TTC549 (cell line): ENCODE results near the gene WDR74.
"Not testable (repeated sequence)": the region's sequence is repeated elsewhere in the genome, so short reads cannot be mapped to it uniquely, and the experiment has no call there.

ENCODE experiments used
- FAIRE-seq: peaks from 2 replicates; lab custom pipeline; 2012; peaks lifted over from hg19 to GRCh38; lab: Jason Lieb, UNC

Gene WDR74

DNA sequence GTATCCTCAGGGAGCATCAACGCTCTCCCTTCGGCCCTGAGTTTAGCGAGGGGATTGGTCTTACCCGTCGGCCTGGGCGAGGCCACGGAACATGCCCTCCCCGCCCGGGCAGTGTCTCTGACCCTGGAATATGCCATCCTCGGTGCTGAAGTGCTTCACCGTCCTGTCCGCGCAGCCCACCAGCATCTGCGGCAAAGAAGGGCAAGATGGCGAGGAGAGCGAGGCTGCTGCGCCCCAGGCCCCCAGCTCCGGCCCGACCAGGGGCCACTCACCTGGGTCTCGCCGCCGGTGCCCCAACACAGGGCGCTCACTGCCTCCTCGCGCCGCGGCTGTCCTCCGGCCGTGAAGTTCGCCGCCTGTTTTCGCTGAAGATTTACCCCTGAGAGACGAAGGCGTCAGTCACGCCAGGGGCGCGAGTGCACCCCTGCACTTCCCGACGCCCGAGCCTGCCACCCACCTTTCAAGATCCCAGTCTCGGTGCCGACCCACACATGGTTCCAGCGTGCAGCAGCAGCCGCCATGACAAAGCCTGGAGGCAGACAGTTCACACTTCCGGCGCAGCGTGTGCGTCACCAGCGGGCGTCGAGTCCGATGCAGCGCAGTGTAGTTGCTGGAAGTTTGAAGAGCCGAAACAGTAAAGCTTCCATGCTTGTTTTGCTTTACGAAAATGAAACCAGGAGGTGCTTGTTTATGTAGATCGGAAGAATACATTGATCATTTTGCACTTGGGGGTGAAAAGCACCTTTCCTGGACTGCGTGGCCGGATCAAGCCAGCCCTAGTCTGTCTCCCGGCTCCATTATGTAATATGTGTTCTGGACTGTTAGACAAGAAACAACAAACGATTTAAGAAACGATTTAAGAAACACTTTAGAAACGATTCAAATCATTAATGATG, at the start of gene WDR74:
Gene WDR74, minus strand, starts transcription at position 541 of the 896 bp plus-strand sequence. Its CDS starts 20 bp downstream, at position 521.
- no peak for FAIRE-seq

DNA sequence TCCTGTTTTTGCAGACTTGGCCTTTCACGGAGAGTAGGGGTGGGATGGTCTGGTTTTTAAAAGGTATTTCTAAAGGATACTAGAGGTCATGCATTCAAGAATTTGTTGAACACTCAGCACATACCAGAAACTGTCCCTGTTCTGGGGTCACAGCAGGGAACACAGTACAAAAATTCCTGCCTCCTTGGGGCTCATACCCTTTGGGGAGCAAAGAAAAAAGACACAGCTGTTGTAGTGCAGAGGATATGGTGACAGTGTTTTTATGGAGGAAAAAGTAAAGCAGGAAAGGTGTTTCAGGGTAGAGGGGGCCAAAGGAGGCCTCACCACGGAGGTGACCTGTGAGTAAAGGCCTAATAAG, 49.7 kb upstream of the WDR74 start:
- FAIRE-seq, result no peak

GRCh38 chr11:62888406-62888805, 49.0 kb upstream of the WDR74 start:
- FAIRE-seq, result no peak

- FAIRE-seq, result no peak
These were observed 45.9 kb upstream of the WDR74 start for GRCh38 chr11:62885137-62885750.

DNA sequence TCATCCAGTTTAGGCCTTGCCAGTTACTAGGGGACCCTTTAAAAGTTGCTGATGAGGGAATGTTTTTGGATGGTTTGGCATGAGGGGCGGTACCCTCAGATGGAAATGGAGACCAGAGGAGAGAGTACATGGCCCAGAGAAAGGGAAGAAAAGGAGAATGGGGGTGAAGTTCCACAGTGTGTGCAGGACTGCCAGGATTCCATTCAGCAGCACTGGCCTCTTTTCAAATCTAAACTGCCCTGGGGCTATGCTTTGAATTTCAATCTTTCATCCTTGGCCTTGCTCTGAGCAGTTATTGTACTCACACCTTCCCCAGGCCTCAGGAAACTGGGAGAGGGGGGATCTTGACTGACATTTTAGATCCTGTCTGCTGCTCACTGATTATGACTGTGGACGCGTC, 44.3 kb upstream of the WDR74 start:
- FAIRE-seq, result no peak

GRCh38 chr11:62882788-62883501, 43.6 kb upstream of the WDR74 start:
- FAIRE-seq, result no peak

DNA sequence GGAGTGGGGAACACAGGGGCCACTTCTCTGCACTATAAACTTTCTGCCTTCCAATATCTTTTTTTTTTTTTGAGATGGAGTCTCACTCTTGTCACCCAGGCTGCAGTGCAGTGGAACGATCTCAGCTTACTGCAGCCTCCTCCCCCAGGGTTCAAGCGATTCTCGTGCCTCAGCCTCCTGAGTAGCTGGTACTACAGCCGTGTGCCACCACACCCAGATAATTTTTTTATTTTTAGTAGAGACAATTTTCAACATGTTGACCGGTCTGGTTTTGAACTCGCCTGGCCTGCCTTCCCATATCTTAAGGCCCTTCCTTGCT, 43.0 kb upstream of the WDR74 start:
- FAIRE-seq, result no peak

GRCh38 chr11:62881579-62882430, 42.4 kb upstream of the WDR74 start:
- FAIRE-seq, result no peak

DNA sequence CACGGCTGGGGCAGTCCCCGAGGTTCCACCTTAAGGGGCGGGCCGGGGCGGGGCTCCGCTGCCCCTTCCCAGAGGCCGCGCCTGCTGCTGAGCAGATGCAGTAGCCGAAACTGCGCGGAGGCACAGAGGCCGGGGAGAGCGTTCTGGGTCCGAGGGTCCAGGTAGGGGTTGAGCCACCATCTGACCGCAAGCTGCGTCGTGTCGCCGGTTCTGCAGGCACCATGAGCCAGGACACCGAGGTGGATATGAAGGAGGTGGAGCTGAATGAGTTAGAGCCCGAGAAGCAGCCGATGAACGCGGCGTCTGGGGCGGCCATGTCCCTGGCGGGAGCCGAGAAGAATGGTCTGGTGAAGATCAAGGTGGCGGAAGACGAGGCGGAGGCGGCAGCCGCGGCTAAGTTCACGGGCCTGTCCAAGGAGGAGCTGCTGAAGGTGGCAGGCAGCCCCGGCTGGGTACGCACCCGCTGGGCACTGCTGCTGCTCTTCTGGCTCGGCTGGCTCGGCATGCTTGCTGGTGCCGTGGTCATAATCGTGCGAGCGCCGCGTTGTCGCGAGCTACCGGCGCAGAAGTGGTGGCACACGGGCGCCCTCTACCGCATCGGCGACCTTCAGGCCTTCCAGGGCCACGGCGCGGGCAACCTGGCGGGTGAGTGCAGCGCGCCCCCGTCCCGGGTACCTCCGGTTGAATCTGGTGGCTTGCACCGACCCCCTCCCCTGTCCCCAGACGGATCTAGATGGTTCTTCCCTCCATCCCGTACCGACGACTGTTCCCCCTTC, 41.6 kb upstream of the WDR74 start, which contains the start of gene SLC3A2:
Gene SLC3A2, plus strand, starts transcription at position 94 of the 776 bp plus-strand sequence. Its CDS starts 128 bp downstream, at position 222.
- no peak for FAIRE-seq

GRCh38 chr11:62880231-62880802, 40.9 kb upstream of the WDR74 start:
- FAIRE-seq, result no peak

DNA sequence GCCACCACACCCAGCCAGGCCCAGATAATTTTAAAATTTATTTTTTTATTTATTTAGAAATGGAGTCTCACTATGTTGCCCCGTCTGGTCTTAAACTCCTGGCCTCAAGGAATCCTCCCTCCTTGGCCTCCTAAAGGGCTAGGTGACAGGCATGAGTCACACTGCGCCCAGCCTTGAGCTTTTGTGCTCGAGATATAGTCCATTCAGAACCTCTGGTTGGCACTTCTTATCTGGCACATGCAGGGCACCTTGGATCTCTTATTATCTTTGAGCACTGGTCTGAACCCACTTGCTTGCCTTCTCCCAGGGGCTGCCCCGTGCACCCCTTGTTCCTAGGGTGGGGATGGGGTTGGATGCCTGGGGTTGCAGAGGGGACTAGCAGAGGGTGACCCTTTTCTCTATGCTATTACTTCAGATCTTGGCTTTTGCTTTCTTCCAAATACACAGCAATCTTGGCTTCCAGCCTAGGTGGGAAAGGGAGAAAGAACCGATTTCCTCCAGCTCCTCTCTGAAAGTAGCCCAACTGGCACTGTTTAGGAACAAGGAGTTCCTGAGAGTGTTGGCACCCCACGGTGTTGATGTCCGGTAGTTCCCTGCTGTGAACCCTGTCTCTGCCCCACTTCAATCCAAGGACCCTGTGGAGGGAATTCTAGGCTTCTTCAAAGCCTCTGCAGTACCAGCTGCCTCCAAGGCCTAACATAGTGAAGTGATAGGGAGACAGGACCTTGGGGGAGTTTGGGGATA, 40.0 kb upstream of the WDR74 start:
- FAIRE-seq, result no peak

DNA sequence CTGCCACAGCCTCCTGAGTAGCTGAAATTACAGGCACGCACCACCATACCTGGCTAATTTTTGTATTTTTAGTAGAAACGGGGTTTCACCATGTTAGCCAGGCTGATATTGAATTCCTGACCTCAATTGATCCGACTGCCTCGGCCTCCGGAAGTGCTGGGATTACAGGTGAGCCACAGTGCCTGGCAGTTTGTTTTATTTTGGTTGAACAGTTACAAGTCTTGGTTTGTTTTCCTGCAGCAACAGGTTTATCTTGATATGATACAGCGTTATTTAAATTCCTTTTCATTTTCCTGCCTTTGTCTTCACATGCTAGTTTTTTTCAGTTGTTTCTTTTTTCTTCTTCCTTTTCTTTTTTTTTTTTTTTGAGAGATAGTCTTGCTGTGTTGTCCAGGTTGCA, 37.3 kb upstream of the WDR74 start:
- FAIRE-seq, result no peak

- no peak for FAIRE-seq
These were observed 36.5 kb upstream of the WDR74 start for GRCh38 chr11:62875698-62876478.

- FAIRE-seq, result no peak
These were observed 35.5 kb upstream of the WDR74 start for GRCh38 chr11:62874851-62875250.

DNA sequence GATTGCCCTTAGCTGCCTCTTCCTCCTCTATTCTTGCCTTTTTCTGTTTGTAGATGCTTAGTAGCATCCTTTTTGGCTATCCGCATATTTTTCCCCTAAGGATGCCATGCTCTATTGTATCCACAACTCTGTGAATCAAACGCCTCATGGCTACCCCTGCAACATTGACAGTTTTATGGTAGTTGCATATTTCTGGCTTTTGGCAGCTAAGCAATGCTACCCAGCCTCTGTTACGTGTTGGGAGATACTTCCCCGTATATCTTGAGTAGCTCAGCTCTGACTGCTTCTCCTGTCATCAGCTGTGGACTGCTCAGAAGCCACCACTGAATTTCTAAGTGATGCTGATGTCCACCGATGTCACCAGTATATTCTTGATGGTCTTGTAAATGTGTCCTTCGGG, 26.2 kb upstream of the WDR74 start:
- no peak for FAIRE-seq

DNA sequence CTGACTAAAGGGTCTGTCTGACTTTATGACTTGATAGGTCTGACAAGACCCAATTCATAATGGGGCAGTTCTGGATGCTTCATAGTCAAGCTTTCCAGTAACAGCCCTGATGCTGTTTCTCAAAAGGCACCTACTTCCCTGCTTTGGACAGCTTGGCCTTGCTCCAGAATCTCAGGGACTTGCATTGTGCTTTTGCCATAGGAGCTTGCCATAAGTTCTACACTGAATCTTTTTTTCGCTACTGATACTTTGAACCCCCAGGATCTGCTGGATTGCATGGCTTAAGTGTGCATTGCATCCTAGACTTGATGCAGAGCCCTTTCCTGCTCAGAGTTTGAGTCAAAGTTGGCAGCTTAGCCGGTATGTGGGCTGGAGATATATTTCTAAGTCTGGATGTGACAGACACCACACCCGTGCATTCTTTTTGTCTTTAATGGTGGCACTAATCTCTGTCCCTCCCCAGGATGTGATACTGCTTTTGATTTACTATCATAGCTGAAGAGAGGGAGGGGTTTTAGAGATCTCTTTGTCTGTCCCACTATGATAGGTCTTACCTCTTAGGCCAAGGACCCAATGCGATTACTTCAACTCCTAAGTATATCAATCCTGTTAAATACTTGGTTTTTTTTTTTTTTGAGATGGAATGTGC, 24.4 kb upstream of the WDR74 start:
- no peak for FAIRE-seq

DNA sequence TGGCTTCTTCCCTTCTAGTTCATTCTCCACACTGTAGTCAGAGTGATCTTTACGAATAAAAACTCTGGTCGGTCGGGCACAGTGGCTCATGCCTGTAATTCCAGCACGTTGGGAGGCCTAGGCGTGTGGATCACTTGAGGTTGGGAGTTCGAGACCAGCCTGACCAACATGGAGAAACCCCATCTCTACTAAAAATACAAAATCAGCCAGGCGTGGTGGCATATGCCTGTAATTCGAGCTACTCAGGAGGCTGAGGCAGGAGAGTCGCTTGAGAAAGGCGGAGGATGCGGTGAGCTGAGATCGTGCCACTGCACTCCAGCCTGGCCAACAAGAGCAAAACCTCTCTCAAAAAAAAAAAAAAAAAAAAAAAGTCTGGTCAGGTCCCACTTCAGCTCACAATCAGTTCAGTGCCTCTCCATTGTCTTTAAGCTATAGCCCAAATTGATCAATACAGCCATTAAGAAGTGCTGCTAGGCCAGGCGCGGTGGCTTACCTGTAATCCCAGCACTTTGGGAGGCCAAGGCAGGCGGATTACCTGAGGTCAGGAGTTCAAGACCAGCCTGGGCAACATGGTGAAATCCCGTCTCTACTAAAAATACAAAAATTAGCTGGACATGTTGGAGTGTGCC, 22.3 kb upstream of the WDR74 start:
- not testable (repeated sequence) for FAIRE-seq

GRCh38 chr11:62860835-62861563, 21.6 kb upstream of the WDR74 start:
- no peak for FAIRE-seq
